Heart left ventricle (tissue), 16 donors: ENCODE data around the gene CCDC78. TPM values are rescaled to one million over a fixed set of nuclear protein-coding genes. Genes with fewer than 3 reads are reported as not detected.

Experiments used
- ATAC-seq, 4 donors: fragments of 200-7000 bp; cut with Tn5 transposase; one replicate each; pipeline ENCODE4 v1.9.1; 2020 to 2022; ENCODE audit warnings: moderate library complexity in 4 of 4, mild to moderate bottlenecking in 3 of 4, moderate number of reproducible peaks in 1 of 4
- DNase-seq, 5 donors: peaks; one replicate each; pipeline ENCODE4 v3.0.0-alpha.2; 2020
- H3K27ac ChIP-seq, 12 donors: fragments of 200-600 bp; sonication (generic) in 4 of 12; one replicate each; pipeline versions ENCODE4 v1.5.0 to v1.8.0; 2016 to 2022; ENCODE audit warnings: mild to moderate bottlenecking in 2 of 12
- H3K27me3 ChIP-seq, 9 donors: fragments of 200-600 bp; sonication (generic) in 2 of 9; one replicate each; pipeline versions ENCODE4 v1.5.1 to v1.8.0; 2016 to 2022; ENCODE audit warnings: mild to moderate bottlenecking in 3 of 9
- H3K36me3 ChIP-seq, 9 donors: fragments of 200-600 bp; sonication (generic) in 2 of 9; one replicate each; pipeline versions ENCODE4 v1.5.0 to v1.8.0; 2018 to 2022; ENCODE audit warnings: mild to moderate bottlenecking in 2 of 9
- H3K4me1 ChIP-seq, 12 donors: fragments of 200-600 bp; sonication (generic) in 4 of 12; one replicate each; pipeline versions ENCODE4 v1.5.0 to v1.8.0; 2016 to 2022; ENCODE audit warnings: mild to moderate bottlenecking in 3 of 12
- H3K4me3 ChIP-seq, 12 donors: fragments of 200-600 bp; sonication (generic) in 4 of 12; one replicate each; pipeline versions ENCODE4 v1.5.0 to v1.8.0; 2017 to 2022; ENCODE audit warnings: mild to moderate bottlenecking in 9 of 12, moderate library complexity in 4 of 12
- H3K9me3 ChIP-seq, 12 donors: fragments of 200-600 bp; sonication (generic) in 4 of 12; one replicate each; pipeline versions ENCODE4 v1.5.0 to v1.8.0; 2016 to 2022; ENCODE audit warnings: mild to moderate bottlenecking in 1 of 12
- POLR2A ChIP-seq, 2 donors: fragments of 450-650 bp; IDR thresholded peaks; one replicate each; pipeline ENCODE4 v1.6.1; 2017; ENCODE audit warnings: antibody characterized with exemption in 2 of 2, mild to moderate bottlenecking in 2 of 2, moderate library complexity in 2 of 2
- WGBS, 4 donors: extraction: QIAGEN DNeasy Blood & Tissue Kit in 2 of 4; methylation state at CpG; one replicate each; pipeline versions ENCODE4 v1.1.5 to v1.1.7; 2013 to 2018; 5-methylcytosine and 5-hydroxymethylcytosine counted together
- intact Hi-C, 10 donors: fragments of 100-400 bp; cut with DNase I; formaldehyde crosslinking; loops; one replicate each; pipeline versions ENCODE4 v1.11.1 to v1.14.2; 2022
- polyA plus RNA-seq, 2 donors: library from polyadenylated mRNA; stranded (reverse); fragments of 200-250 nt; gene quantifications; one replicate each; pipeline ENCODE4 v1.2.3, GENCODE V29; 2013
- total RNA-seq, 9 donors: library from RNA; depleted of rRNA in 2 of 9; stranded (reverse); fragments of >200 nt in 2 of 9; fragmentation: NEBNext Ultra II Directional in 3 of 9; extraction: Animal tissue kit (Norgen Biotek cat#: 25700) in 3 of 9; gene quantifications; one replicate each; pipeline versions ENCODE4 v1.1.0 to v1.2.4, GENCODE V29; 2016 to 2023
- TF ChIP-seq, protein P1 (sequence below), 12 donors: fragments of 200-600 bp; sonication (generic) in 4 of 12; IDR thresholded peaks; one replicate each; pipeline versions ENCODE4 v1.5.0 to v1.8.0; 2018 to 2022; ENCODE audit warnings: antibody characterized with exemption in 12 of 12, mild to moderate bottlenecking in 5 of 12
- donor health status: ischemic (EF 13 %, LVEDD 7.1; RV severe dilation, severe dysfunction).
- donor health status: healthy with polysubstance abuse.
- donor health status: DM: no; HTN: yes; CAD: no.
- donor health status: DM: no; HTN: no; CAD: no.
- donor health status: ischemic (EF 25% LVEDD 6.9; RV normal size, moderate dysfunction).
- donor health status: ischemic (EF 25% LVEDD 5.7; RV mildly dilated, moderate dysfunction).
- donor health status: healthy.
- donor health status: DM: yes; HTN: yes; CAD: no.
- donor health status: ischemic (EF 35%, LVEDD 5.7; RV mildly dilated, moderate dysfunction).
- donor health status: nonischemic (EF 11% LVEDD 7.7; RV severe dilation, severe dysfunction).
- donor health status: DM: yes; HTN: yes; CAD: no.
- donor health status: PGD.
- donor health status: ischemic (EF 29% LVEDD 5.4; RV normal size, mild dysfunction).
- donor health status: nonischemic (EF 23%, LVEDD 6.1; RV moderate dilation, normal function).

The CCDC78 gene
- total and polyA plus RNA-seq, 11 donors = 0.35 to 1.3 (median 0.59) TPM; not detected in 3

DNA sequence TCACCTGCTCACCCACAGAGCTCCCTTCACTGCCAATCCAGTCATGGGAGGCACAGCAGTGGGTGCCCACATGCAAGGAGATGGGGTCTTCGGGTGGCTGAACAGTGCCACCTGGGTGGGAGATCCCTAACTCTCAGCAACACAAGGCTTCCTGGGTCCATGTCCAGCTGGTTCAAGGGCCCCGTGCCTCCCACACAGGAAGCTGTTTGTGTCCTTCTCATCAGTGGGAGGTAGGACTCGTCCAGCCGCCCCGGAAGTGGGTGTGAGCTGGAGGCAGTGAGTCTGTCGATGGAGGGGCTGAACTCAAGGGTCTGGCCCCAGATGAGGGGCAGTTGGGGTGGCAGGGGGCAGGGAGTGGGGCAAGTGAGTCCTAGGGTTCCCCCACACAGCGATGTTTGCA, 22.2 kb downstream of the CCDC78 start:
- Histone ChIP-seq H3K9me3 (no peaks in the 10 kb centered on the region), H3K4me1 (peaks cover 0 to 33% (median 4%) of the 10 kb centered on the region in 12 donors), H3K27me3 (peaks cover 37 to 94% (median 89%) of the 10 kb centered on the region in 9 donors), H3K27ac (no peak overlapping the region), H3K36me3 (no peaks in the 10 kb centered on the region), H3K4me3 (no peak overlapping the region)
- no peak for DNase-seq
- WGBS, 4 donors = 44 to 69% (median 61%) methylated on average over 5 to 7 of the region's 7 CpGs
- intact Hi-C loops = no loop called here
- no peak for ATAC-seq
- TF ChIP-seq, protein P1, sequence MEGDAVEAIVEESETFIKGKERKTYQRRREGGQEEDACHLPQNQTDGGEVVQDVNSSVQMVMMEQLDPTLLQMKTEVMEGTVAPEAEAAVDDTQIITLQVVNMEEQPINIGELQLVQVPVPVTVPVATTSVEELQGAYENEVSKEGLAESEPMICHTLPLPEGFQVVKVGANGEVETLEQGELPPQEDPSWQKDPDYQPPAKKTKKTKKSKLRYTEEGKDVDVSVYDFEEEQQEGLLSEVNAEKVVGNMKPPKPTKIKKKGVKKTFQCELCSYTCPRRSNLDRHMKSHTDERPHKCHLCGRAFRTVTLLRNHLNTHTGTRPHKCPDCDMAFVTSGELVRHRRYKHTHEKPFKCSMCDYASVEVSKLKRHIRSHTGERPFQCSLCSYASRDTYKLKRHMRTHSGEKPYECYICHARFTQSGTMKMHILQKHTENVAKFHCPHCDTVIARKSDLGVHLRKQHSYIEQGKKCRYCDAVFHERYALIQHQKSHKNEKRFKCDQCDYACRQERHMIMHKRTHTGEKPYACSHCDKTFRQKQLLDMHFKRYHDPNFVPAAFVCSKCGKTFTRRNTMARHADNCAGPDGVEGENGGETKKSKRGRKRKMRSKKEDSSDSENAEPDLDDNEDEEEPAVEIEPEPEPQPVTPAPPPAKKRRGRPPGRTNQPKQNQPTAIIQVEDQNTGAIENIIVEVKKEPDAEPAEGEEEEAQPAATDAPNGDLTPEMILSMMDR (IDR thresholded peaks at IDR 0.05) = no peak
- TF ChIP-seq POLR2A (IDR thresholded peaks at IDR 0.05) = no peak

DNA sequence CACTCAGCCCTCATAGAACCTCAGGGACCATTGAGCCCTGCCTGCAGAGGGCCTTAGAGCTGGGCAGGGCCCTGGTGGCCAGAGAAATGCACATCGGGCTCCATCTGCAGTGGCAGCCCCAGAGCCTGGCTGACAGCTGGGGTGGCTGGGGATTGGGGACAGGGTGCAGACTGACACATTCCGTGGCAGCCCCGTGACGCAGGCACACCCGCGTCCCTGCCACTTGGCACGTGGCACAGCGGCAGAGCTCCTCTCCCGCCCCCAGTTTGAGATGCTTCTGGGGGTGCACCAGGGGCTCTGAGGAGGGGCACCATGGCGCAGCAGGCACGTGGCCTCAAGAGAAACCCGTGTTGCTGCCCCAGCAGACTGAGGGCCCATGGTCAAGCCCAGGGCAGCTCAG, 22.8 kb downstream of the CCDC78 start:
- TF ChIP-seq POLR2A (IDR thresholded peaks at IDR 0.05) = no peak
- TF ChIP-seq, protein P1 (IDR thresholded peaks at IDR 0.05) = no peak
- ATAC-seq (no peak), DNase-seq (no peak)
- Histone ChIP-seq H3K9me3 (no peaks in the 10 kb centered on the region), H3K27ac (no peak overlapping the region), H3K27me3 (peaks cover 37 to 94% (median 84%) of the 10 kb centered on the region in 9 donors), H3K4me1 (peaks cover 0 to 33% (median 4%) of the 10 kb centered on the region in 12 donors), H3K4me3 (no peak overlapping the region), H3K36me3 (no peaks in the 10 kb centered on the region)
- intact Hi-C loops = no loop called here
- WGBS, 4 donors = 82 to 90% (median 87%) methylated on average over 10 to 12 of the region's 12 CpGs

DNA sequence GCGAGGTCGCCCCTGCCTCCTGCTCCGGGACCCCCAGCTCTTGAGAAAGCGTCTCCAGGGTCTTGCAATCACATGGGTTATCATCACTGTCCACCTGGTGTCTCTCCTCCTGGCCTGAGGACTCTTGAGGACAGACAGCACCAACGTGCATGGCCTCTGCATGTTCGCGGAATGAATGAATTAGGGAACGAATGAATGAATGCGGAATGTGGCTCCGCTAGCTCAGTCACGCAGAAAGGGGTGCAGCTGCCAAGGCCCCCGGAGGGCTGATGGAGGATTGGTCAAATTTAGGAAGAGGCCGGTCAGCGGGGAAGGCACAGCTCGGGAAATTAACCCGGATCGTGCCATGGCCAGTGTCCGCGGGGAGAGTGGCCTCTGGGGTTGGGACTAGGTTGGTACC, 23.9 kb downstream of the CCDC78 start:
- Histone ChIP-seq H3K27ac (no peak overlapping the region), H3K9me3 (no peaks in the 10 kb centered on the region), H3K27me3 (peaks cover 37 to 97% (median 79%) of the 10 kb centered on the region in 9 donors), H3K36me3 (no peaks in the 10 kb centered on the region), H3K4me1 (peaks cover 0 to 33% (median 4%) of the 10 kb centered on the region in 12 donors), H3K4me3 (no peak overlapping the region)
- TF ChIP-seq, protein P1 (IDR thresholded peaks at IDR 0.05) = no peak
- TF ChIP-seq POLR2A (IDR thresholded peaks at IDR 0.05) = no peak
- intact Hi-C loops = no loop called here
- no peak for DNase-seq
- 82 to 85% (median 83%) methylated on average over 19 of the region's 19 CpGs for WGBS, 4 donors
- no peak for ATAC-seq

DNA sequence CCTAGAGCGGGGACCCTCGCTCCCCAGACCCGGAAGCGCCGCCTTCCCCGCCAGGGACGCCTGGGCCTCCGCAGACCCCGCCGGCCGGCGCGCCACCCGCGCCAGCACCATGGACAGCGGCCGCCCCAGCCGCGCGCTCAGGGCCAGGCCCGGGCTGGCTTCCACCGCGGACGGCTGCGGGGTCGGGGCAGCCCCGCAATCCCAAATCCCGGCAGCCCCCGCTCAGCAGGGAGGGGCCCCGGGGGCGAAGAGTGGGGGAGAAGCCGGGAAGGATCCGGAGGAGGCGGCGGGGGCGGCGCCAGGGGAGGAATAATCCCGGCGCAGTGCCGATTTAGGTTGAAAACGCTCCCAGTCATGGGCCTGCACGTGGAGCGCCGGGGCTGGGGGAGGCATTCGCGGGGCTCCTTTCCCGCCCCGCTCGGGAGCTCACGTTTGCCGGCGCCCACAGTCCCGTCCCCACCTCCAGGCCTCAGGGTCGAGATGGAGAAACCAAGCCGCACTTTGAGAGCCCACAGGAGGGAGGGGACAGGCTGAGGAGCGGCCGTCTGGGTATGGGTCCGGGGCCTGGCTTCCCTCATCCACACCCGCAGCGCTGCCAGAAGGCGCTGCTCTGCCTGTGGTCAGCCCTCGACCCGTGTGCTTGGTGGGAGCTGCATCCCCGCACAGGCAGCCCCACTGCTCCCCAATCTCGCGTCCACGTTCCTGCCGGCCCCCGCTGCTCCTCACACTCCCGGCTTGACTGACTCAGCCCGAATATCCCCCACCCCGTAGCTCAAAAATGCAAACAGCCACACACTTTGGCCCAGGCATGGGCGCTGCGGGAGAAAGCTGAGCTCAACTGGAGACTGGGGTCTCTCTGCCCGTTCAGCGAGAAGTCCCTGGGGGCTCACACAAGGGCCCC, 25.3 kb downstream of the CCDC78 start:
- TF ChIP-seq, protein P1 (IDR thresholded peaks at IDR 0.05) = no peak
- no peak for TF ChIP-seq POLR2A (IDR thresholded peaks at IDR 0.05)
- WGBS, 4 donors = 5 to 6% (median 6%) methylated on average over 51 to 76 of the region's 76 CpGs
- H3K4me1 ChIP-seq = peaks cover 0 to 23% (median 2%) of the 10 kb centered on the region in 12 donors
- intact Hi-C loops = no loop called here
- H3K4me3 ChIP-seq = peak overlapping the region in 1 of 12 donors; percentile 23
- ATAC-seq (peak in 3 of 4 donors; percentile 55 to 78 (median 59)), DNase-seq (no peak)
- H3K27ac ChIP-seq = no peak overlapping the region
- H3K27me3 ChIP-seq = peaks cover 38 to 98% (median 75%) of the 10 kb centered on the region in 9 donors
- H3K36me3 ChIP-seq = no peaks in the 10 kb centered on the region
- no peaks in the 10 kb centered on the region for H3K9me3 ChIP-seq
